IMR-90 (cell line): ENCODE data around the gene SLC4A2.

ENCODE experiments used
- BHLHE40 ChIP-seq: fragments of 150-350 bp; IDR thresholded peaks from 2 replicates; pipeline ENCODE4 v1.6.1; 2016; ENCODE audit warnings: mild to moderate bottlenecking, low read depth, low read length
- CTCF ChIP-seq: conservative IDR thresholded peaks from 2 replicates; pipeline ENCODE4 v1.5.1; 2012; ENCODE audit warnings: mild to moderate bottlenecking, low read depth, low read length, improper control_type of control experiment
- FOS ChIP-seq: fragments of 150-350 bp; IDR thresholded peaks from 2 replicates; pipeline ENCODE4 v1.6.1; 2016; ENCODE audit warnings: low read depth, low read length
- SMC3 ChIP-seq: fragments of 150-350 bp; IDR thresholded peaks from 2 replicates; pipeline ENCODE4 v1.6.1; 2016; ENCODE audit warnings: low read depth, mild to moderate bottlenecking, antibody characterized with exemption, low read length, moderate library complexity

- TF ChIP-seq CTCF (peak; percentile 48), SMC3 (peak; percentile 28), BHLHE40 (peak; percentile 3; the same call in 1 of the 2 replicates), FOS (no peak)
Measured at GRCh38 chr7:151087245-151088018, 28.0 kb downstream of the SLC4A2 start.
